COLO668 (cell line): ENCODE data around the gene TRAP1.
"Not testable (repeated sequence)": the region's sequence is repeated elsewhere in the genome, so short reads cannot be mapped to it uniquely, and the experiment has no call there.

ENCODE experiments used
- DNase-seq: peaks from one replicate; lab custom pipeline; 2025; ENCODE audit not compliant: unreplicated experiment; lab: John Stamatoyannopoulos, UW

TRAP1 gene

GRCh38 chr16:3714378-3714777 lies 2.9 kb downstream of the TRAP1 start:
- DNase-seq = not testable (repeated sequence)

- DNase-seq = no peak
Observed at GRCh38 chr16:3713587-3714242, 3.6 kb downstream of the TRAP1 start.

DNA sequence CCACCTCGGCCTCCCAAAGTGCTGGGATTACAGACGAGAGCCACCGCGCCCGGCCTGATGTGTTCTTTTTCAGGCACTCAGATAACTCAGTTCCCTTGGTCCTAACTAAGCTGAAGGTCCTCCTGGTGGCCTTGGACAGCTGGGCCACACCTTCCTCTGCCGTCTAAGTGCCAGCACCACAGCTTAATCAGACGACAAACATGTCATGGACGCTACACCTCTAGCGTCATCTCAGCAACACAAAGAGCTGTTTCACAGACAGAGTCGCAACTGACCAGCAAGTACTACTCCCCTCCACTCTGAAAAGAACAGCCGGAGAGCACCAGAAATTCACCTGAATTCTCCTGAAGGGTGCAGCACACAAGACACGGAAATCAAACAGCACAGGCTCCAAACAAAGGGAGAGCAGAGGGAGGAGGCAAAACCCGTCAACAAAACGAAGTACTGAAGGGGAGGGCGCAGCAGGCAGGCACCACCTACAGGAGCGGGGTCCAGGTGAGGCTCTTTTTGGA lies 4.4 kb downstream of the TRAP1 start:
- DNase-seq = no peak

DNA sequence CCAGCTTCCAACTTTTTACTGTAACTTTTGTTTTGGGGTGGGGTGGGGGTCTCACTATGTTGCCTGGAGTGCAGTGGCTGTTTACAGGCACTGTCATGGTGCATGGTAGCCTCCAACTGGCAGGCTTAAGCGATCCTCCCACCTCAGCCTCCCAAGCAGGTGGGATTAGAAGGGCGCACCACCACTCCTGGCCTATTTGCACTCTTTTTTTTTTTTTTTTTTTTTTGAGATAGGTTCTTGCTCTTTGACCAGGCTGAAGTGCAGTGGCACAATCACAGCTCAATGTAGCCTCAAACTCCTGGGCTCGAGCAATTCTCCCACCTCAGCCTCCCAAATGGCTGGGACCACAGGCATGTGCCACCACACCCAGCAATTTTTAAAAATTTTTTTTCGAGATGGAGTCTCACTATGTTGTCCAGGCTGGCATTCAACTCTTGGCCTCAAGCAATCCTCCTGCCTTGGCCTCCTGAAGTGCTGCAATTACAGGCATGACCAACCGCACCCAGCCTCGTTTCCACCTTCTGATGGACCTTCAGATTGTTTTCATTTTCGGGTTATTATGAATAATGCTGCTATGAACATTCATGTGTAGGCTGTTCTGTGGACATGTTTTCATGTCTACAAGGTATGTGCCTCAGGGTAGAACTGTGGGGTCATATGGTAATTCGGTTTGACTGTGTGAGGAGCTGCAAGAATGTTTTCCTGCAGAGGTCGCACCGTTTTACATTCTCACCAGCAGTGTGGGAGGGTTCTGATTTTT lies 10.9 kb downstream of the TRAP1 start:
- no peak for DNase-seq

DNA sequence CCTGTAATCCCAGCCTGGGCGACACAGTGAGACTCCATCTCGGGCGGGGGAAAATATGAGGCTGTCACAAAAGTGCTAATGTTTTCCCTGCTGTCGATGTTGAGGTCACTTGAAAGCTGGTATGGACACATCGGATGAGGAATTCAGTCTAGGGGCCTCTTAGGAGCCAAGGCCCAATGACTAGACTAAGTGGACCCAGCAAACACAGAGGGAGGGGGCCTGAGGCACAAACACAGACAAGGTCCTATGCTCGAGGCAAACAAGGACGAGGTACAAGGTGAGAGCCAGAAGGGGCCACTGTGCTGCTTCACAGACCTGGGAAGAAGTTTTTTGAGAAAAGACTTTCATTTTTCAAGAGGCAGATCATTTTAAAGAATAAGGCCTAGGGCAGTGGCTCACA lies 15.2 kb downstream of the TRAP1 start:
- no peak for DNase-seq

- no peak for DNase-seq
Observed at GRCh38 chr16:3701531-3701930, 15.8 kb downstream of the TRAP1 start.

- DNase-seq = no peak
Observed at GRCh38 chr16:3698941-3699340, 18.4 kb downstream of the TRAP1 start.

DNA sequence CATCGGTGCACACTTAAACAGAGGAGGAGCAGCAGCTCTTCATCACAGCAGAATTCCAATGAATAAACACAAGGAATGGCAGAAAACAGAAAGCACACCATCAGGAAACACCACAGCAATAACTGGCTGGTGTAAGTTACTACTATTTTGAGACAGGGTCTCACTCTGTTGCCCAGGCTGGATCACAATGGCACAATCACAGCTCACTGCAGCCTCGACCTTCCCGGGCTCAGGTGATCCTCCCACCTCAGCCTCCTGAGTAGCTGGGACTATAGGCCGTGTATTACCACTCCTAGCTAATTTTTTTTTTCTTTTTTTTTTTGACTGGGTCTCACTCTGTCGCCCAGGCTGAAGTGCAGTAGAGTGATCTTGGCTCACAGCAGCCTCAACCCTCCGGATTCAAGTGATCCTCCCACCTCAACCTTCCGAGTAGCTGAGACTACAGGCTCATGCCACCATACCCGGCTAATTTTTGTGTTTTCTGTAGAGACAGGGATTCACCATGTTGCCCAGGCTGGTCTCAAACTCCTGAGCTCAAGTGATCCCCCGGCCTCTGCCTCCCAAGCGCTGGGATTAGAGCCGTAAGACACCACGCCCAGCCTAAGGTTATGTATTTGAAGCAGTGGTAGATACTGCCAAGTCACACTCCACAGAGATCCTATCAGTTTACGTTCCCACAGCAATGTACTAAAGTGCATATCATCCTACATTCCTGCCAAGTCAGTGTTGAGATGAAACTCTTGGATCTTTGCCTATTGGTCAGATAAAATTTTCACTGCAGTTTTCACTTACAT lies 20.7 kb downstream of the TRAP1 start:
- no peak for DNase-seq

DNA sequence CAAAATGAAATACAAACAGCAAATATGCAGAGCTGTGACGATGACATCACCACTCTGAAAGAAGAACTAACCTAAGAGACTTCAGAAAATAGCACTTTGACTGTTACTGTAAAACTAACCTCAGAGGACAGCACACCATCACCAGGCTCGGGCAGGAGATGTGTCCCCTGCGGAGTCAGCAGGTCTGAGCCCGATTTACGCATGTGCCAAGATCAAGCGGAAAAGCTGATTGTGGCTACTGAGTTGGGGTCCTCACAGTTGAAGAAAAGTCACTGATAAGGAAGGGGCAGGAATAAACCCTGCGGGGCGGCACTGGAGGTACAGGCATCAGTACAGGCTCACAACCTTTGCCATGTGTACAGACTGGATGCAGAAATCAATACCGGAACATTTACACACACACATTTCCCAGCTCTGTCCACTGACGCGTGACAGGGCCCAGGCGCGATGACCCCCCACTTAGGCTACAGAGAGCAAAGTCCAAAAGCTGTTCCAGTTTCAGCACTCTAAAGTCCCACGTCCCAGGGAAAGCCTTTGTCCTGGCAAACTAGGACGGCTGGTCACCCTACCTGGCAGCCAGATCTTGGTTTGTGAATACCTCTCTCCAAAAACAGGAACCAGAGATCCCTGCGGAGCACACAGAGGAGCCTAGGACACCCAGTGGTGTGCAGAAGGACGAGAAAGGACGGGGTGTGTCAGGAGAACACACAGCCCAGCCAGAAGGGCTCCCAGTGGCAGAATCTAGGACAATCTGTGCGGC lies 21.5 kb downstream of the TRAP1 start:
- DNase-seq = peak; percentile 88

DNA sequence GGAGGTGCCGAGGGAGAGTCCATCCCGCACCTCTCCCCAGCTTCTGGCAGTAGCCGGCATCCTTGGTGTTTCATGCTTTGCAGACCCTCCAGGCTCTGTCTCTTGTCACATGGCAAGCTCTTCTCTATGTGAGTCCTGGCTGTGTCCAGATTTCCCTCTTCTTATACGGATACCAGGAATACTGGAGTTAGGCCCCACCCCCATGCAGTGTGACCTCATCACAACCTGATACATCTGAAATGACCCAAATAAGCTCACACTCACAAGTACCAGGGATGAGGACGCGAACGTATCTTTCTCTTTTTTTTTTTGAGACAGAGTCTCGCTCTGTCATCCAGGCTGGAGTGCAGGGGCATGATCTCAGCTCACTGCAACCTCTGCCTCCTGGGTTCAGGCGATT lies 23.3 kb downstream of the TRAP1 start:
- no peak for DNase-seq

DNA sequence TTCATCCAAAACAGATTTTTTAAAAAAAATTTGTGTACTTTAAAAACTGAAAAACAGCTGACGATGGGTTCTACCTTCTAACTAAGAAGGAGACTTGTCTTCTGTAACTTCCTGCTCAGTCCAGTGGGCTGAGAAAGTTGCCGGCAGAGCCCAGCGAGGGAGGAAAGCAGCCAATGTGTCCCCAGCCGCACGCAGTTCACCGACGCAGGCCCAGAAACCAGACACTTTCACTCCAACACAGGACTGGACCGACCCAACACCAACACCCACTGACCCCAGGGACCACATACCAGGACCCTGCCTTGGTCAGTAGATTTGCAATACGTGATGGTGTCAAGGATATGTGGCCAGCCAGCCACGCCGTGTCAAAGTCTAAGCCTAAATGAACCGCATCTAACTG lies 25.6 kb downstream of the TRAP1 start:
- DNase-seq = no peak

GRCh38 chr16:3690980-3691720 lies 26.2 kb downstream of the TRAP1 start:
- DNase-seq = no peak

DNA sequence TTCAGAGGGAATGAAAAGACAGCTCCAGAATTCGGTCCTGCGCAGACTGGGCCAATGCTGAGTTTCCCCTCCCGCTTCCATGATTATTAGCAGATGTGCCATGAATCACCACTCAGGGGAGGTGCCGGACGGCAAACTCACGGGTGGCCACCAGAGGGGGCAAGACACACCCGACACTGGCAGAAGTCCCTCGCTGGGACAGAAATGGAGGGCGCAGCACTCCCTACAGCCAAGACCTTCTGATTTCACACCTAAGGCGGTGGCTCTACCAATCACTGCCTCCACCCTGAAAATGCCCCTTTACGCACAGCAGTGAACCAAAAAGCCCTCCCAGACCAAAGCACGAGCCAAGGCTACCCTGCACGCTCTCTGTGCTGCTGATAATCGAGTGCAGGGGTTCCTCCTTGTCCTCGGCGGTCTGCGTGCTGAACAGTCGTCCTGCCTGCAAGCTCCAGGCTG lies 26.8 kb downstream of the TRAP1 start:
- peak; percentile 77 for DNase-seq

- no peak for DNase-seq
Observed at GRCh38 chr16:3689731-3690130, 27.6 kb downstream of the TRAP1 start.

GRCh38 chr16:3687792-3688191 lies 29.5 kb downstream of the TRAP1 start:
- no peak for DNase-seq

GRCh38 chr16:3687021-3687420 lies 30.3 kb downstream of the TRAP1 start:
- DNase-seq = no peak

GRCh38 chr16:3681206-3681605 lies 36.1 kb downstream of the TRAP1 start:
- DNase-seq = no peak

- DNase-seq = no peak
Observed at GRCh38 chr16:3677994-3678393, 39.3 kb downstream of the TRAP1 start.

GRCh38 chr16:3675601-3676130 lies 41.7 kb downstream of the TRAP1 start:
- no peak for DNase-seq
